CD4-positive, alpha-beta T cell treated with Interferon alpha-2 for 1 hour (primary cell): ENCODE measurements around the gene SEC31B.
A peak's percentile ranks its signal among the peaks of the same experiment; 100 is the strongest.

Experiments used
- DNase-seq, 2 donors: peaks; one replicate each; pipeline ENCODE4 v3.0.0-alpha.2; 2020 to 2022

The SEC31B gene

DNA sequence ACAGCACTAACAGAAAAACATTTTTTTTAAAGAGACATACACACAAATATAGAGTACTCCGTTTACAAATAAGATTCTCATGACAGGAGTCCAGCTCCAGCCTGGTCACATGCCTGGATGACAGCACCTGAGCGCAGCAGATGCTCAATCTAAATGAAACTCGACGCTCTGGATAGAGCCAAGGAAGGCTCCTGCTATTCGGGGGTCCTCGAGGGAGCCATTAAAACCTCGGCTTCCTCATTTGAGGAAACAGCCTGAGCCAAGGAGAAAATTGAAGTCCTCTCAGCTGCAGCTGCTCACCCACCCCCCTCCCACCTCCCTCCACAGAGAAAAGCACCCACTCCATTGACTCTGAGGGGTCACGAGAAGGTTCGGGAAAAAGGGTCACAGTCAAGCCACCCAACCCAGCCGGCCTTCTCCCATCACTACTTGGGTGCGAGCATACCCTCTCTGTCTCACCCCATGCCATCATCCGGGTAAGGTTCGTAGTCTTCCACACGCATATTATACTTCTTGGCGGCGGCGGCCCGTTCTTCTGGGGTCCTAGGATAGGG, 9.3 kb upstream of the SEC31B start:
- no peak for DNase-seq

DNA sequence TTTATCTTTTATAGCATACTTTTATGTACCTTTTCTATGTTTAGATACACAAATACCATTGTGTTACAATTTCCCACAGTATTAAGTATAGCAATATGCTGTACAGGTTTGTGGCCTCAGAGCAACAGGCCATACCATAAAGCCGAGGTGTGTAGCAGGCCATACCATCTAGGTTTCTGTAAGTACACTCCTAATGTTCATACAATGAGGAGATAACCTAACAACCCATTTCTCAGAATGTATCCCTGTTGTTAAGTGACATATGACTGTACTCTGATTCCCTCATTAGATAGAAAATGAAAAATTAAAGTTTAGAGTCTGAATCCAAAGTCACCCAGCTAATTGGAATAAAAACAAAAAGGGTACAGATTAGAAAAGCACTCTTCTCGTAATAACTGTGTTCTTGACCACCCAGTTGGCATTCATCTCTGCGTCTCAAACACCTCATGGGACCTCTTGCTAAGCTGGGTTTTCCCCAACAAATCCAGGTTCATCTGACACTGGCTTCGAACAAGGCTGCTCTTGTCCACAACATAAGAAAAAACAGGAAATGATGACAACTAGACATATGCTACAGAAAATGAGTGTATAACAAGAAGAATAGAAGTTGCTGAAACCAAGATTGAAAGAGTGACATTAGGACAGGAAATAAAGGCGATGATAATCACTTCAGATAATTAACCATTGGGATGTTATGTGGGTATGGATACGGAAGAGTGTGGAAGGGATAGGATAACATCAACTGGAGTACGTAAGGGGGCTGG, 8.6 kb upstream of the SEC31B start:
- peak in 1 of 2 donors; percentile 54 for DNase-seq

DNA sequence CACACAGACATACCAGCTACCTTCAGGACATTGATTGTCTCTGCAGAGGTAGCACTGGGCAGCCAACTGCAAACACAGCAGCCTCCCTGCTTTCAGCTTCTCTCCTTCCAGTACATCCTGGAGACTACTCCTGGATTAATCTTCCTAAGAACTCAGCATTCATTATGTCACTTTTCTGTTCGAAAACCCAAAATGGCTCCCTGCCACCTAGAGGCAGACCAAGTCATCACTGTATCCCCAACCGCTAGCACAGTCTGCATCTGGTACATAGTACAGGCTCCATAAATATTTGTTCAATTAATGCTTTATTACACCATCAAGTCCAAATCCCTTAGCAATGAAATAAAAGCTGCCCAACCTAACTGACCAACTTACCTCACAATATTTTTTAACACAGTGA, 5.0 kb upstream of the SEC31B start:
- no peak for DNase-seq

DNA sequence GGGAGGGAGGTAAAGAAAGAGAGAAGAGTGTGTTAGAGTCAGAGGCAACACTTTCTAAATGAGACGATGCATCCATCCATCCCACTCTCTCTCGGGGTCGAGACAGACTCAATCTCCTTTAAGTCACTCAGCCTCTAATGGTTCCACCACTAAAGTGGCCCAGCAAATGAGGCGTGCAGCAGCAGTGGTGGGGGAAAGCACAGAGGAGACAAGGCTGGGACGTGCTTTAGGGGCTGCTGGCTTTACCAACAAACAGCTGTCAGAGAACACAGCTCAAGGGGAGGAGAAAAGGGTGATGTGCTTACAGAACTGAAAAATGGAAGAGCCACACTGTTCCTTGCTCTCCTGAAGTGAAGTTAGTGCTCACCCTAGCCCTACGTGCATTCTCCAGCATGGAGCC, 4.5 kb upstream of the SEC31B start:
- no peak for DNase-seq

DNA sequence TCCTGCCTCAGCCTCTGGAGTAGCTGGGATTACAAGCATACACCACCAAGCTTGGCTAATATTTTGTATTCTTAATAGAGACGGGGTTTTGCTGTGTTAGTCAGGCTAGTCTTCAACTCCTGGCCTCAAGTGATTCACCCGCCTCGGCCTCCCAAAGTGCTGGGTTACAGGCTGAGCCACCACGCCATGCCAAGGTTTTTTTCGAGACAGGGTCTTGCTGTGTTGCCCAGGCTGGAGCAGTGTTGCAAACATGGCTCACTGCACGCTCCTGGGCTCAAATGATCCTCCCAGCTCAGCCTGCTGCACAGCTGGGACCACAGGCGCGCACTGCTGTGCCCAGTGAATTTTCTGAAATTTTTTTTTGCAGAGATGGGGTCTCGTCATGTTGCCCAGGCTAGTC, 3.3 kb upstream of the SEC31B start:
- no peak for DNase-seq

DNA sequence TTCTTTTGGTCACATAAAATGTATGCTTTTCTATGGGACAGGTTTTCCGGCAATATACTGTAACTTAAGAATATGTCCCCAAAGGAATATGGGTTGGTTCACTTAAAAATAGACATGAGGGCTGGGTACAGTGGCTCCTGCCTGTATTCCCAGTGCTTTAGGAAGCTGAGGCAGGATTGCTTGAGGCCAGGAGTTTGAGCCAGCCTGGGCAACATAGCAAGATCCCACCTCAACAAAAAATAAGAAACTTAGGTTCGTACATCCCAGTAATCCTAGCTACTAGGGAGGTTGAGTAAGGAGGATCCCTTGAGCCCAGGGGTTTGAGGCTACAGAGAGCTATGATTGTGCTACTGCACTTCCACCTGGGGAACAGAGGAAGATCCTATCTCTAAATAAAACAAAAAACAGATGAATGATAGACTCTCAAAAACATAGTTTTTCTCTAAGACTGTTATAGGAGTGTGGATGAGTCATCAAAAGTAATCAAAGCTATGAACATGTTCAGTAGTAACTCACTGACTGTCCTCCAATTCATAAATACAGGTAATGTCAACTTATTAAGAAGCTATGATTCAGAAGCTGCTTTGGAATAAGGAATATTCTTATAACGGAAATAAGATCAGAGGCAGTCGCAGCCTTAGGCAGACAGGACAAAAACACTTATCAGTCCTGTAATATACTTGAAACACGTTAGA, 2.6 kb upstream of the SEC31B start:
- no peak for DNase-seq

DNA sequence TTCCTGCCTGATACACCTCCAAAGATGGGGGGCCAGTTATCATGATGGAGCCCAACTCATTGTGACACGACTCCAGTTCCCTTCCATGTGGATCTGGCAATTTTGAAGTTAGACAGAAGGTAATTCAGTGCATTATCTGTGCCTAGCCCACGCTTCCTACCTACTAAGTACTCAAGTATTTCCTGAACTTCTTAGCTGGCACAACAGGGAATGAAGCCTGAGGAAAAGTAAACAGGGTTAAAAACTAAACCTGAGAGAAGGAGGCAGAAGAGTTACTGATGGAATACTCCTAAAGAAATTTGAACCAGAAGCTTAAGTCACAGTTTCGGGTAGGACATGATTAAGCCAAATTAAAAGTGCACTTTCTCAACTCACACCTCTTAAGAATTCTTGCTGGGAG, 1.1 kb upstream of the SEC31B start:
- DNase-seq: no peak

DNA sequence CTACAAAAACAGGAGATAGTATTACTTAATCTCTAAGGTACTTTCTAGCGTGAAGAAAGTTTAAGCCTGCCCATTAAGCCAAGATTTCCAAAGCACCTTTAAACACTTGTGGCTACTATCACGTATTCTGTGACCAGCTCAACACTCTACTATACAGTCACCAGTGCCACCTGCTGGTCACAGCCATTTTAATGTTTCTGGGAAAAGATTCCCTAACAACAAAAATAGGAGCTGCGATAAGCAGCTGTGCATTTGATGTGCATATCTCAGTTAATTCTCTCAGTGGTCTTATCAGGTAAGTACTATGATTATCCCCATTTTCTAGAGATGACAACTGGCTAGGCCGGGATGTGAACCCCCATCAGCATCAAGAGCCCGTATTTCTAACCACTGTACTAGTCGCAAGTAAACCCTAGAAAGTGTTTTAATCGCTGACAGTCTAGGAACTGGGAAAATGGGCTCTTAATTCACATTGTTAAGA, 860 bp downstream of the SEC31B start:
- peak; percentile 43 to 73 for DNase-seq

DNA sequence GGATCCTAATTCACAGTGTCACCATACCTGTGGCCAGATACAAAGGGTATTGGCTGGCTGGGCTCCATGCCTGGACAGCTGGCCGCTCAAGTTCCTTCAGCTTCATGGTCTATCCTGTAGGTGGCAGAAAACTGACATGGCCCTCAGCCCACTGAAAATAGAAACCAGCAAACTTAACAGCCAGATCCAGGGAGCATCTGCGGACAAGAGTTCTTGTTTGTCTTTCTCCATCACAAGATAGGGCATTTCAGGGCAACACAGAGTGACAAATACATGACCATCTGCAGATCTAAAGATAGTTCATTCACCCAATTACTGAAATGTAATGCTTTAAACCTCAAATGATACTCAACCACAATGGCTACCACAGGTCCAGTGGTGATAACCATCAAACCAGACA, 2.8 kb downstream of the SEC31B start:
- no peak for DNase-seq

DNA sequence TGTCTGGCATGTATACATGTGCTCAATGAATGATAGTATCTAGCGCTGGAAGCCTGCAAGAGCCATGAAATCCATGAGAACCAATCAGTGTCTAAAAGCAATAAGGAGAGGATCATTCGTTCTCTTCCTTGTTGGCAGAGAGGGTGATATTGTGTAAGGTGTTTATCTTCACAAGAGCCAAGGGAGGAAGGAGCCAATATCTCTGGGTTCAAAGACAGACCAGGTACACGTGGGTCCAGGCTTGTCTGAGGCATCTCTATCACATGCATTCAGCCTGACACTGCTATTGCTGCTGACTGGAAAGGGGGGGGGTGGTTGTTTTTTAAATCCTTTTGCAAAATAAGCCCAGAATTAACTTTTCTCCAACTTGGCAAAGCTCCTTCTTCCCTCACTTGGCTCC, 4.0 kb downstream of the SEC31B start:
- DNase-seq: no peak

DNA sequence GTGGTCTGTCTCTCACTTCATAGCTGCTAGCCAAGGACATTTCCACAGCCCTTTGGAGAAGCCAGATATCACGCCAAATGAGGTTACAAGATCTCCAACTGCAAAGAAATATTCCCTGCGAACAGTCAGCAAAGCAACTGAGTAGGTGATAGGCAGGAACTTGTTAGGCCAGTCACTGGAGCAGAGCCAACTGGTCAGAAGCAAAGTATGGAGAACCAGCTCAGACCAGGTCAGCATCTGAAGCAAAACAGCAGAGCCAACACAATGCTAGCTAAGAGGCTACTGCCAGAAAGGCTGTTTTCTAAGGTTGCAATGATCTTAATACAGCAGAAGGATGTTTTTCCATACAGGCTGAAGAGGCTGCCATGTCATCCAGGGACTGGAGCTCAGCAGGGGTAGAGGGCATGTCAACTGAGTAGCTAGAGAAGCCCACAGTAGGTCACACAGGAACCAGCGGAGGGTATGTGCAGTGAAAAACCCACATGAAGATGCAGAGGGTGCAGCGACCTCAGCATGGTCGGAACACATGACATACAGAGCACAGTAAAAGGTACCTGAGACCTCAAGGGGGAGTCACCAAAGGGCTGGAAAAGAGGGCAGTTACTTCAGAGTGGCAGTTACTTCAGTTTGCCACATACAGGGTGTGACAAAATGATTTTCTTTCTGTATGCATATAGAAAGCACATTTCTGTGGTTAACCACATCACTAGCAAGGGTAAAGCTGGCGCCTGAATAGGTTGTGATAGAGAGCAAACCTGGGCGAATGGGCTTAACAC, 8.9 kb downstream of the SEC31B start:
- peak; percentile 67 to 83 for DNase-seq

DNA sequence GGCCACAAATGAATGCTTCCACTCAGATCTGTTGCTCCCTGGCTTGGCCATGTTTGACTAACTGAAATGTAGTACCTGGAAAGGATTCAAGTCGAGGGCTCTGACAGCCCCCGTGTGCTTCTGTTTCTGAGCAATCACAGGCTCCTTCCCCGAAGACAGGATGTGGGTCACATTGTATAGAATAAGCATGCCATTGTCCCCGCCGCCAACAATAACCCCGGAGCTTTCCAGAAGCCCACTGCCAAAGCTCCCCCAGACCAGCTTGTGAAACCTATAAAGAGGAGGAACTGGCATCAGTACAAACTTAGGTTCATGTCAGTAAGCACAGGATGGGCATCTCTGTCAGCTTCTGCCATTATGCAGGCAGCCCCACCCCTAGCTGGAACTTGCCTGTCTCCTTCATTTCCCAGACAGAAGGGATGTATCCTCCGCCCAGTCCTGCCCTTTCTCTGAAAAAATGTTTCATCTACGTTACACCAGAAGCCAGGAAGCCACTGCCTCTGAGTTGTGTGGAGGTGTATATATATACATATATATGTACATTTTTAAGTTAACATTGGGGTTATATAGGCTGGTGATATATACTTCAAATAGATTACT, 10.3 kb downstream of the SEC31B start:
- DNase-seq: peak; percentile 75 to 82

DNA sequence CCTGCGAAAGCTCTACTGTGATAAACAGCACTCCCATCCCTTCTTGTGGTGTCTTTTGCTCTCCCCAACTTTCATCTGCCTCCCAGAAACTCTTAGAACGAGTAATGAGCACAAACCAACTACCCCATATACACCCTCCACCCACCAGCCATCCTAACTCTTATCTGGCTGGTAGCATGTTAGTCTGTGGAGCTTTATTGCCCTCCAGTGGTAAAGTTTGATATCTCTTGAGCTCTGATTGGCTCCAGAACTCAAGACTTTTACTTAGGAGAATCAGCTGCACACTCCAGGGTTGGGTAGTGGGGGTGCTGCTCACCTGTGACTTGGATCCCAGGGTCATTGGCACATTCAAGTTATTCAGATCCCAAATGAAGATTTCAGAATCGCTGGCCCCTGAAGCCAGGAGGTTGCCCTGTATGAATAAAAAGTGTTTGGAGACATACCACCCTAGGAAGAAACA, 10.9 kb downstream of the SEC31B start:
- DNase-seq: peak; percentile 51 to 83

DNA sequence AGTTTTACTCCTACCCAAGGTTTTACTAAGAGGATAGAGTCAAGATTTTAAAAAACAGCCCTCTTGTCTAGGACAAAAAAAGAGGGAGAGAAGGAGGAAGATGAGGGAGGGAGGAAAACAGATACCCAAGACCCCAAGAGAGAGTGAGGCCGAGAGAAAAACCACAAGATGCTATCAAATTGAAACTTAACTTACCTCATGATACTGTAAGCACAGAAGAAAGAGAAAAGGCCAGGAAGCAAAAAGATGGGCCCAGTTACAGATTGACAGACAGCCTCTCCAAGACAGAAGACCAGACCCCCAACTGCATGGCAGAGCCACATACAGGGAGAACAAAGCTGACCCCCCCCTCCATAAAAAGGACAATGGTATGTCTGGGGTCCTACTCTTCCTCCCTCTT, 11.4 kb downstream of the SEC31B start:
- DNase-seq: no peak

DNA sequence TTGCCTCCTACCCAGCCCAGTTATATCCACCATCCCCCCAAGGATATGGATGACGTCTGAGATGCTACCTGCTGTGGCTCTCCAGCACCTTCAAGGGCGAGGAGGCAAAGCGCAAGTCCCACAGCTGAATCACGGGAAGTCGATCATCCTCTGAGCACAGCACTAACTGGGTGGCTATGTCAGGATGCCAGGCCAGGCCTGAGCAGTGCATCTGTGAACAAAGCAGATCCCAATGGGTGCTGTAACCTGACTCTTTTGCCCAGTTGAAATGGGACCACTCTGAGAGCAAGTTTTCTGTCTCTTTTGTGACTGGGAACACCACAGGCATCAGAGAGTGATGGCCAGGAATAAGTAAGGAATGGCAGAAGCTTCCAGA, 12.3 kb downstream of the SEC31B start:
- no peak for DNase-seq

DNA sequence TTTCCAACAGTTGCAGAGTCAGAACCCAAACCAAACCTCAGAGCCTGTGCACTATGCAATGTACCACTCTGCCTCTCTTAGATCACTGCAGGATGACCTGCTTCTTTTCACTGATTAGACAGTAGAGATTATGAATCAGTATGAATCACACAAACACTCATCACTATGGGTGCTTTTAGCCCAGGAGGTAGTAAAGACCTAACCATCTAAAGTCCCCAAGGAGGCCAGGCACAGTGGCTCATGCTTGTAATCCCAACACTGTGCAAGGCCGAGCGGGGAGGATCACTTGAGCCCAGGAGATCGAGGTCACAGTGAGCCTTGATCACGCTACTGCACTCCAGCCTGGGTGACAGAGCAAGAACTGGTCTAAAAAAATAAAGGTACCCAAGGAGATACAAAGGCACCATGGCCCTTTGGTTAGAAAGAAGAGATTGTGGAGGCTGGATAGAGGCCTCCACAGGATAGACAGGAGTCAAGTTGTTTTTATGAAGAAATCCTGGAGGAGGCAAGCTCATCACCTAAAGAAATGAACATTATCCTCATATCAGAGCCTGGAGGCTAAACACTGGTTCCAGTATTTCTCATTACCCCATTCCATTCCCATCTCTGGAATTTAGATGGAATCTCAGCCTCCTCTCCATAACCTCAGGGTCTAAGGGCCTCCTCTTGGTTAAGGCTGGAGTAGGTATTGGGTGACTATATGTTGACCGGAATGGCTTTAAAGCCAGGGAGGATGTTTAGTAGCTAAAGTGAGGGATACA, 12.9 kb downstream of the SEC31B start:
- DNase-seq: no peak

DNA sequence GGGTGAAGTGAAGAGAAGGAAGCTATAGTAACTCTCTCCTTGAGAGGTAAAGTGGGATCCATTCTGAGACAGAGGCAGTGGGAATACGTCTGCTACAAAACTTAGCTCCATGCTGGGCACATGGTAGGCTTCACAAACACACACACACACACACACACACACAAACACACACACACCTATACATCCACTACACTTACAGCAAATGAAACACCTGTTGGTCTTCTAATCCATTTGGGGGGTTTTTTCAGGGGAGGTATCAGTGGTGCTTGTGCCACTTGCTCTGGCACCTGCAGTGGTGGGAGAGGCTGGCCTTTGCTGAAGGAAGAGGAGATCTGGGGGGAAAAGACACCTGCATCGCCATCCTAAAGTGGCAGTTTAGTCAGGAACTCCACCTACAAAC, 14.5 kb downstream of the SEC31B start:
- DNase-seq: no peak

DNA sequence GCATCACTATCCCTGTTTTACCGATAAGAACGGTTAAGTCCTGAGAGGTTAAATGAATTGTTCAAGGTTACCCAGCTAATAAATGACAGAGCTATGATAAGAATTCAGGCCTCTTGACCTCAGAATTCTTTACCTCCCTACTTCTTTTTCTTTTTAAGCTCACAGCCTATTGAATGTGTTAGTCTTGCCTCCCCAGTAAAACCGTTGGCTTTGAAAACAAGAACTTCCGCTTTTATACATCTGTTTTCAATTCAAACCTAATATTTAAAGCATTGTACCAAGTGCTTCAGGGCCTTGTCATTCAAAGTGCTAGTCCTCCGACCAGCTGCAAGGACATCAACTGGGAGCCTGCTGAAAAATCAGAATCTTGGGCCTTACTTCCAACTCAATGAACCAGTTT, 15.6 kb downstream of the SEC31B start:
- no peak for DNase-seq

DNA sequence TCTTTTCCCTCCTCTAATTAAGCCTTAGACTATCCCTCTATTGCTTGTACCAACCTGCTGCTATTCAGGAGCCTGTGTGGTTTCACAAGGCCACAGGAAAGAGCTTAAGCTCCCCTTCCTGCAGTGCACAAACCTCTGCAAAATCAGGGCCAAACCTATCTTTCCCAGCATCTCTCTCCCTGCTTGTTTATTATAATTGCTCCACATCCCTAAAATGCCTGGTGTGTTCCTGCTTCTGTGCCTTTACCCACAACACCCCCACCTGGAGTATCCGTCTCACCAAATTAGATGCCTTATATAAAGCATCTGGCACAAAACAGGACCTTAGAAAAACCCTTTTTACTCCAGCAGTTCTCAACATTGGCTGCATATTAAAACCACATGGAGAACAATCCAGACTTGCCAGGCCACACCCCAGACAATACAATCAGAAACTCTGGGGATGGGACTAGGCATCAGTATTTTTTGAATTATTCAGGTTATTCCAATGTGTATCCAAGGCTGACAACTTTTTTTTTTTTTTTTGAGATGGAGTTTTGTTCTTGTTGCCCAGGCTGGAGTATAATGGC, 16.7 kb downstream of the SEC31B start:
- DNase-seq: no peak

DNA sequence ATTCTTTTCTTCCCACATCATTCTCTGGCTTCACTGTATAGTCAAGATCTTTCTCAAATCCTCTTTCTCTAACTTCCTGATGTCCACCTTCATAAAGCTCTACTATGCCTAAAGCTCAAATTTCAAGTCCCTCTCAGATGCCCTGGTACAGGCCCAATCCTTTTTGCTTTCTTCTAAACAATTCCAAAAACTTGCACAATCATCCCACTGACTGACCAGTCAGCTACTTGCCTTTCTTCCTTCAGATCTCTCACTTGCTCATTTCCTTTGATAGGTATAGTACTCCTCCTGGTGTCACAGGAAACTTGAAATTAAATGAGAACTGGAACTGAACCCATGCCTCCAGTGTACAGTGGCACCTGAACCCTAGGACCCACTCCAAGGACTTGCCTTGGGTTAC, 18.2 kb downstream of the SEC31B start:
- DNase-seq: no peak

DNA sequence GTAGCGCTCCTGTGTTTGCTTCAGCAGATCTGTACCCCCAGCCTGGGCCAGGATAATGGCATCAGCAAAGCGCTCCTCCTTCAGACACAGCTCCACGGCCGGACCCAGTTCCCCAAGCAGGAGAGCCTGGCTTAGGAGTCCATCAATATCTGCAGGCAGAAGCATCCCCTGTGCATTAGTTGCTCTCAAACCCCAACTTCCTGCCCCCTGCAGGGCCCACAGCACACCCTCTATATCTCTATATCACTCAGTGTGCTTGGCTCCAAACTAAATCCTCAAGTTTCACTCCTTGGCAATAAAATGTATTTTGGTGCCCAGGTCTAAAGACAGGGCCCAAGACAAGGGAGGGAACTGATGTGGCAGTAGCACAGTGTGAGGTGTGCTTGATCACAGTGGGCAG, 21.6 kb downstream of the SEC31B start:
- no peak for DNase-seq

DNA sequence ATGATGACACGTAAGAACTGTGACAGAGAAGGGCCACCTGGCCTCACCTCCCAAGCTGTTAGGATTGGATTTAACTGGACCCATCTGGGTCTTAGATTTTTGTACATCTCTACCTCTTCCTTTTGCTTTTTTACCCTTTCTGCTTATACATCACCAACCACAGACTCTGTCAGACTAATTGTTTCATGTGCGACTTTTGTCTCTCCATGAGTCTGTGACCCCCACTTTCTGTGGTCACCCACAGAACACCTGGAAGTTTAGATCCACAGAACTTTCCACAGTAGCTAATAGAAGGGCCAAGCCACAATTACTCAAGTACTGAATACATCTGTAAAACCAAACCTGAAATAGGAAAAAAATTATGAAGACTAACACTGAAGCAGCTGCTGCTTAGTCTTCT, 23.1 kb downstream of the SEC31B start:
- no peak for DNase-seq
